ENCODE measurements around the gene MARCHF4. TPM values are rescaled to one million over a fixed set of nuclear protein-coding genes. Genes with fewer than 3 reads are reported as not detected.

MARCHF4 gene
- total and polyA plus RNA-seq, 11 donors: 0.01 to 0.56 (median 0.14) TPM; not detected in 6

- Histone ChIP-seq H3K27me3 (peaks cover 0 to 2% (median 0%) of the 10 kb centered on the region in 9 donors), H3K27ac (no peak overlapping the region), H3K4me3 (no peak overlapping the region), H3K9me3 (no peaks in the 10 kb centered on the region), H3K36me3 (no peaks in the 10 kb centered on the region), H3K4me1 (peaks cover 0 to 24% (median 0%) of the 10 kb centered on the region in 12 donors)
- peak in 1 of 4 donors; percentile 22 for ATAC-seq
- intact Hi-C loops (cut with DNase I): no loop called here
- DNase-seq: no peak
- TF ChIP-seq POLR2A (IDR thresholded peaks at IDR 0.05) (no peak), CTCF (IDR thresholded peaks at IDR 0.05) (no peak)
- 58 to 79% (median 67%) methylated on average over 3 of the region's 3 CpGs for WGBS, 4 donors
Observed at GRCh38 chr2:216349366-216349765, 22.9 kb downstream of the MARCHF4 start.

GRCh38 chr2:216348756-216349308 lies 23.5 kb downstream of the MARCHF4 start:
- 39 to 63% (median 59%) methylated on average over 3 of the region's 3 CpGs for WGBS, 4 donors
- Histone ChIP-seq H3K4me1 (peaks cover 0 to 21% (median 0%) of the 10 kb centered on the region in 12 donors), H3K27ac (no peak overlapping the region), H3K27me3 (peaks cover 0 to 2% (median 0%) of the 10 kb centered on the region in 9 donors), H3K36me3 (no peaks in the 10 kb centered on the region), H3K9me3 (no peaks in the 10 kb centered on the region), H3K4me3 (no peak overlapping the region)
- TF ChIP-seq POLR2A (IDR thresholded peaks at IDR 0.05): no peak
- no peak for TF ChIP-seq CTCF (IDR thresholded peaks at IDR 0.05)
- no peak for DNase-seq
- intact Hi-C loops (cut with DNase I): no loop called here
- no peak for ATAC-seq

GRCh38 chr2:216346781-216347180 lies 25.5 kb downstream of the MARCHF4 start:
- Histone ChIP-seq H3K27ac (no peak overlapping the region), H3K36me3 (no peaks in the 10 kb centered on the region), H3K27me3 (no peaks in the 10 kb centered on the region), H3K4me1 (peaks cover 0 to 8% (median 0%) of the 10 kb centered on the region in 12 donors), H3K4me3 (no peak overlapping the region), H3K9me3 (no peaks in the 10 kb centered on the region)
- ATAC-seq: no peak
- TF ChIP-seq POLR2A (IDR thresholded peaks at IDR 0.05) (no peak), CTCF (IDR thresholded peaks at IDR 0.05) (no peak)
- intact Hi-C loops (cut with DNase I): no loop called here
- WGBS, 4 donors: 62 to 73% (median 67%) methylated on average over 3 of the region's 3 CpGs
- DNase-seq: no peak

GRCh38 chr2:216345846-216346245 lies 26.4 kb downstream of the MARCHF4 start:
- WGBS, 4 donors: 55 to 71% (median 62%) methylated on average over 3 of the region's 3 CpGs
- H3K9me3 ChIP-seq: no peaks in the 10 kb centered on the region
- intact Hi-C loops (cut with DNase I): no loop called here
- DNase-seq: no peak
- TF ChIP-seq POLR2A (IDR thresholded peaks at IDR 0.05) (no peak), CTCF (IDR thresholded peaks at IDR 0.05) (no peak)
- no peak for ATAC-seq
- H3K27me3 ChIP-seq: no peaks in the 10 kb centered on the region
- no peak overlapping the region for H3K4me3 ChIP-seq
- no peak overlapping the region for H3K27ac ChIP-seq
- no peaks in the 10 kb centered on the region for H3K36me3 ChIP-seq
- H3K4me1 ChIP-seq: peaks cover 0 to 9% (median 3%) of the 10 kb centered on the region in 12 donors
